ENCODE data around the gene WDTC1. TPM values are rescaled to one million over a fixed set of nuclear protein-coding genes. Genes with fewer than 3 reads are reported as not detected.

WDTC1 gene
- total RNA-seq, 1 experiment from 2014 or later: 26.6 TPM

GRCh38 chr1:27342391-27342777, 108.0 kb downstream of the WDTC1 start:
- Histone ChIP-seq H3K36me3 (ENCODE audit: control insufficient read depth in 1 of 2, insufficient read depth in 2 of 2, low read length in 2 of 2) (no peaks in the 10 kb centered on the region), H3K9me3 (ENCODE audit: control insufficient read depth in 1 of 2, insufficient read depth in 1 of 2, low read depth in 1 of 2, low read length in 2 of 2) (no peaks in the 10 kb centered on the region), H3K4me1 (ENCODE audit: control insufficient read depth in 1 of 2, insufficient read depth in 2 of 2, low read length in 2 of 2) (peaks cover 31 to 68% of the 10 kb centered on the region in 2 experiments), H3K79me2 (ENCODE audit: insufficient read depth, low read length) (peaks cover 21% of the 10 kb centered on the region; the same call in 1 of the 2 replicates), H3K27me3 (ENCODE audit: insufficient read depth, low read length) (no peaks in the 10 kb centered on the region), H3K27ac (ENCODE audit: low read depth, low read length) (peak overlapping the region; percentile 95), H3K9me2 (ENCODE audit: insufficient read depth) (no peaks in the 10 kb centered on the region), H4K20me1 (ENCODE audit: insufficient read depth) (no peaks in the 10 kb centered on the region), H2AFZ (ENCODE audit: low read depth, low read length, poor library complexity, severe bottlenecking) (no peak overlapping the region), H3K9ac (ENCODE audit: low read length) (peak overlapping the region; percentile 75), H3K4me2 (ENCODE audit: low read length) (peak overlapping the region; percentile 95), H3K4me3 (replicated peaks in 1 of 2; ENCODE audit: low read depth in 1 of 2, low read length in 2 of 2) (peak overlapping the region; percentile 80 to 91)
- ATAC-seq (peak; percentile 24), DNase-seq (ENCODE audit: low read depth, low spot score) (no peak)
- TSS peak; percentile 85 for BruUV-seq (replicated peaks)
- intact Hi-C loops (cut with micrococcal nuclease): no loop called here
- CTCF ChIA-PET: interaction anchor here (0.7 to 2.2 kb wide), 5 partner anchors 10 to 49 kb away, joined by 3 to 13 read pairs (median 5); partner anchors contain the start of gene MAP3K6
- RAD21 ChIA-PET (ENCODE audit: low non-redundant PET in 1 of 2, low total read pairs in 2 of 2, uncharacterized antibody in 2 of 2, unreplicated experiment in 2 of 2): interaction anchor here in 1 of 2 experiments (1.9 kb wide), 1 partner anchor 16 kb away, joined by 5 read pairs; no protein-coding TSS in a partner anchor
- POLR2A ChIA-PET: interaction anchor here (0.6 to 2.8 kb wide), 6 partner anchors 8 to 227 kb away, joined by 3 to 10 read pairs (median 4); no protein-coding TSS in a partner anchor
- no peak for TF ChIP-seq SP1 (IDR thresholded peaks at IDR 0.05; ENCODE audit: low read depth)

GRCh38 chr1:27342778-27343638, 108.6 kb downstream of the WDTC1 start:
- Histone ChIP-seq H3K9me3 (ENCODE audit: control insufficient read depth in 1 of 2, insufficient read depth in 1 of 2, low read depth in 1 of 2, low read length in 2 of 2) (no peaks in the 10 kb centered on the region), H3K36me3 (ENCODE audit: control insufficient read depth in 1 of 2, insufficient read depth in 2 of 2, low read length in 2 of 2) (no peaks in the 10 kb centered on the region), H4K20me1 (ENCODE audit: insufficient read depth) (no peaks in the 10 kb centered on the region), H2AFZ (ENCODE audit: low read depth, low read length, poor library complexity, severe bottlenecking) (no peak overlapping the region), H3K27me3 (ENCODE audit: insufficient read depth, low read length) (no peaks in the 10 kb centered on the region), H3K4me3 (replicated peaks in 1 of 2; ENCODE audit: low read depth in 1 of 2, low read length in 2 of 2) (peak overlapping the region; percentile 80 to 91), H3K27ac (ENCODE audit: low read depth, low read length) (peak overlapping the region; percentile 95), H3K79me2 (ENCODE audit: insufficient read depth, low read length) (peaks cover 21% of the 10 kb centered on the region; the same call in 1 of the 2 replicates), H3K9me2 (ENCODE audit: insufficient read depth) (no peaks in the 10 kb centered on the region), H3K9ac (ENCODE audit: low read length) (peak overlapping the region; percentile 75), H3K4me2 (ENCODE audit: low read length) (peak overlapping the region; percentile 95), H3K4me1 (ENCODE audit: control insufficient read depth in 1 of 2, insufficient read depth in 2 of 2, low read length in 2 of 2) (peaks cover 37 to 74% of the 10 kb centered on the region in 2 experiments)
- ATAC-seq (peak; percentile 63), DNase-seq (ENCODE audit: low read depth, low spot score) (no peak)
- BruUV-seq (replicated peaks): no TSS peak
- ChIA-PET POLR2A (interaction anchor here (1.1 to 2.8 kb wide), 4 partner anchors 9 to 24 kb away, joined by 3 to 10 read pairs (median 4); partner anchors contain the start of gene MAP3K6), CTCF (interaction anchor here (0.7 to 2.2 kb wide), 3 partner anchors 11 to 45 kb away, joined by 3 to 7 read pairs (median 4); no protein-coding TSS in a partner anchor), RAD21 (ENCODE audit: low non-redundant PET in 1 of 2, low total read pairs in 2 of 2, uncharacterized antibody in 2 of 2, unreplicated experiment in 2 of 2) (interaction anchor here in 1 of 2 experiments (1.9 kb wide), 1 partner anchor 15 kb away, joined by 5 read pairs; no protein-coding TSS in a partner anchor)
- intact Hi-C loops (cut with micrococcal nuclease): no loop called here
- TF ChIP-seq POLR2AphosphoS5 (IDR thresholded peaks at IDR 0.05; ENCODE audit: low read depth, low read length): peak; percentile 75
- TF ChIP-seq SRF (IDR thresholded peaks at IDR 0.05; ENCODE audit: low read depth): no peak
- TF ChIP-seq SIN3A (IDR thresholded peaks at IDR 0.05; ENCODE audit: low read depth): no peak
- no peak for TF ChIP-seq ATF3 (IDR thresholded peaks at IDR 0.05)
- TF ChIP-seq YY1 (IDR thresholded peaks at IDR 0.05; ENCODE audit: extremely low read depth, insufficient replicate concordance, low read depth, low read length): peak; percentile 35
- TF ChIP-seq ZFX (IDR thresholded peaks at IDR 0.05): peak; percentile 64

Measured in HCT116 (cell line).